Skeletal muscle tissue (tissue), 4 donors: ENCODE results near the gene NDRG2. TPM values are rescaled to one million over a fixed set of nuclear protein-coding genes. Genes with fewer than 3 reads are reported as not detected.

ENCODE experiments used
- H3K27ac ChIP-seq: one replicate; pipeline ENCODE4 v1.7.0; 2013; ENCODE audit warnings: mild to moderate bottlenecking, low read depth, low read length, inconsistent platforms
- H3K27me3 ChIP-seq, 3 donors: one replicate each; pipeline ENCODE4 v1.7.0; 2013; ENCODE audit warnings: low read length in 3 of 3; ENCODE audit not compliant: control insufficient read depth in 3 of 3, insufficient read depth in 3 of 3
- H3K36me3 ChIP-seq, 3 donors: one replicate each; pipeline ENCODE4 v1.7.0; 2013; ENCODE audit warnings: low read length in 3 of 3; ENCODE audit not compliant: control insufficient read depth in 3 of 3, insufficient read depth in 3 of 3
- H3K4me1 ChIP-seq, 3 donors: one replicate each; pipeline ENCODE4 v1.7.0; 2013; ENCODE audit warnings: low read length in 3 of 3, mild to moderate bottlenecking in 3 of 3; ENCODE audit not compliant: control insufficient read depth in 3 of 3, insufficient read depth in 3 of 3
- H3K4me3 ChIP-seq, 3 donors: one replicate each; pipeline ENCODE4 v1.7.0; 2013; ENCODE audit warnings: low read length in 3 of 3
- H3K9ac ChIP-seq, 3 donors: one replicate each; pipeline ENCODE4 v1.7.0; 2013; ENCODE audit warnings: low read length in 3 of 3, mild to moderate bottlenecking in 3 of 3, moderate library complexity in 2 of 3, low read depth in 1 of 3
- H3K9me3 ChIP-seq, 3 donors: one replicate each; pipeline ENCODE4 v1.7.0; 2013; ENCODE audit warnings: low read length in 3 of 3; ENCODE audit not compliant: control insufficient read depth in 3 of 3
- total RNA-seq: library from RNA; depleted of rRNA; stranded (reverse); fragments of >200 nt; gene quantifications from one replicate; pipeline ENCODE4 v1.2.3, GENCODE V29; 2014
- donor health status: Osteomylitis.

The NDRG2 gene
- total RNA-seq: 162 TPM

DNA sequence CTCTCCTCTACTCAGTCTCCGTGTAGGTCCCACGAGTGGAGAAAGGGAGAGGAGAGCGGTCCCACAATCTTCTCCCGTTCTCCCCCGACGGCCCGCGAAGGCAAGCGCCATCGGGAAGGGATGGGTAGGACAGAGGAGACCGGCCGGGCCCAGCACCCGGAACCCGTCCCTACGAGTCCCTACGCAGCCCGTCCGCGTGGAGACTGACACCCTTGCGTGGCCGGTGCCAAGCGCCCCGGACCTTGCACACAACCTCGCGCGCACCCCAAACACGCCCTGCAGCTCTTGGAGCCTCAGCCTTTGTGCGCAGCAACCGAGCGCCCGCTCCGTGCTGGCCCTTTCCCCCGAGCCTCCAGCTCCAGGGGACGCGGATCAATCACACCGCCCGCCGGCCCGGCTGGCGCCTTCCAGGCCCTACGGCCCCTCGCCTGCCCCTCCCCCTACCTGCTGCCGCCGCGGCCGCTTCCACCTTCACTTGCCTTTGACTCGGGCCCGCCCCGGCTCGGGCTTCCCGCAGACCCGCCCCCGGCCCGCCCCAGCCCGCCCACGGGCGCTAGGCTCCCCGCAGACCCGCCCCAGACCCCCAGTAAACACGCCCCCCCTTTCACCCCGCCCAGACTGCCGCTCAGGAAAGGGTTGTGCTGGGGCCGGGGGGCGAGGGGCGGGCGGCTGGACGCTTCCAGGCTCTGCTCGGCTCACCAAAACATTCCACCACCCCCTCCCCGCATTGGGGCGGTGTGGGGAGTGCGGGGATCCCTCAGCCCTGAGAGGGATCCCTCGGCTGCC is at the start of gene NDRG2:
TSS of gene NDRG2 (minus strand) at position 477 of the 786 bp plus-strand sequence. CDS start 1,746 bp downstream, outside the sequence.
- Histone ChIP-seq H3K4me3 (peak within 1 kb of the TSS; percentile 78 to 93 (median 88)), H3K9me3 (no peaks in the 10 kb centered on the region), H3K36me3 (peaks cover 27 to 33% (median 30%) of the 10 kb centered on the region in 3 donors), H3K4me1 (peaks cover 57 to 68% (median 58%) of the 10 kb centered on the region in 3 donors), H3K27me3 (no peaks in the 10 kb centered on the region), H3K9ac (peak within 1 kb of the TSS; percentile 91 to 98 (median 94)), H3K27ac (peak within 1 kb of the TSS; percentile 98)

DNA sequence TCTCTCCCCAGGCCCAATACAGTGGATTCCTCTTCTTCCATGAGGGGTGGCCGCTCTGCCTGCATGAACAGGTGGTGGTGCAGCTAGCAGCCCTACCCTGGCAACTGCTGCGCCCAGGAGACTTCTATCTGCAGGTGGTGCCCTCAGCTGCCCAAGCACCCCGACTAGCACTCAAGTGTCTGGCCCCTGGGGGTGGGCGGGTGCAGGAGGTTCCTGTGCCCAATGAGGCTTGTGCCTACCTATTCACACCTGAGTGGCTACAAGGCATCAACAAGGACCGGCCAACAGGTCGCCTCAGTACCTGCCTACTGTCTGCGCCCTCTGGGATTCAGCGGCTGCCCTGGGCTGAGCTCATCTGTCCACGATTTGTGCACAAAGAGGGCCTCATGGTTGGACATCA is 49.1 kb upstream of the NDRG2 start:
- no peak overlapping the region for H3K27ac ChIP-seq
- peaks cover 25 to 37% (median 26%) of the 10 kb centered on the region in 3 donors for H3K4me1 ChIP-seq

DNA sequence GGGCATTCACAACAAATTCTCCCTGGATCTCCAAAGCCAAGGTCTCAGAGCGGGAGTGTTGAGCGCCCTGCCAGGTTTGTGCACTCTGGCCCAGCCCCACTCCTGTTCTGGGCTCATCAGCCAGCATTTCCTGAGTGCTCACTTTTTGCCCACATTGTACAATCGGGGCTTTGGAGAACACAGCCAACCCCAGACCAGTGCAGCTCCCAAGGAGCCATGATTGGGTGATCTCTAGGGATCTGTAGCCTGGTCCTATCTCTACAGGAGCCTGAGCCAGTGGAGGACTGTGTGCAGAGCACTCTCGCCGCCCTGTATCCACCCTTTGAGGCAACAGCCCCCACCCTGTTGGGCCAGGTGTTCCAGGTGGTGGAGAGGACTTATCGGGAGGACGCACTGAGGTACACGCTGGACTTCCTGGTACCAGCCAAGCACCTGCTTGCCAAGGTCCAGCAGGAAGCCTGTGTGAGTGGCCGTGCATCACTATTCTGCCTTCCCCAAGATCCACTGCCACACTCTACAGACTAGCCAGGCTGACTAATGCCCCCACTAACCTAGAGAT is 48.0 kb upstream of the NDRG2 start:
- Histone ChIP-seq H3K36me3 (peaks cover 33 to 39% (median 34%) of the 10 kb centered on the region in 3 donors), H3K4me1 (peaks cover 32 to 41% (median 33%) of the 10 kb centered on the region in 3 donors), H3K9me3 (no peaks in the 10 kb centered on the region), H3K27ac (peak overlapping the region; percentile 89), H3K9ac (peak overlapping the region in 1 of 3 donors; percentile 36), H3K27me3 (no peaks in the 10 kb centered on the region), H3K4me3 (no peak overlapping the region)

More for the DNA sequence above, 49.1 kb upstream of the NDRG2 start:
- no peak overlapping the region for H3K4me3 ChIP-seq
- H3K9ac ChIP-seq: no peak overlapping the region
- no peaks in the 10 kb centered on the region for H3K27me3 ChIP-seq
- H3K9me3 ChIP-seq: no peaks in the 10 kb centered on the region
- H3K36me3 ChIP-seq: peaks cover 43 to 50% (median 44%) of the 10 kb centered on the region in 3 donors

DNA sequence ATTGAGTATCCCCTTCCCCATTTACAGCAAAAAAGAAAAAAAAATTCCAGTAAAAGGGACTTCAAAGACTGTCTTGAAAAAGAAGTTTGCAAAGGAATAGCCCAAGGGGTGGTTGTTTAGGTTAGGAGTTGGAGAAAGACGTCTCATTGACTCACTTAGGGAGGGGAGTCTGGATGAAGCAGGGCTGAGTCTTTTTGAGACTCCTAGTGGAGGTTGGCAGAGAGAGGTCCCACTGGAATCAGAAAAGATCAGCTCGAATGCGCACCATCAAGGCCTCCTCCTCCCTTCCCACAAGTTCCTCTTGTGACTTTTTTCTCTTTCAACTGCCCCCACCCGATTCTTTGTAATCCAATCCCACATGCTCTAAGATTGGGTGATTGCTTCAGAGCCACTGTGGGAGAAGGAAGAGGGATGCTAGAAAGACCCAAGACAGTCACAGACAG is 47.2 kb upstream of the NDRG2 start:
- Histone ChIP-seq H3K9me3 (no peaks in the 10 kb centered on the region), H3K36me3 (peaks cover 26 to 33% (median 30%) of the 10 kb centered on the region in 3 donors), H3K4me3 (peak overlapping the region; percentile 59 to 91 (median 90)), H3K4me1 (peaks cover 32 to 41% (median 33%) of the 10 kb centered on the region in 3 donors), H3K9ac (peak overlapping the region; percentile 59 to 88 (median 65)), H3K27me3 (no peaks in the 10 kb centered on the region), H3K27ac (peak overlapping the region; percentile 89)

DNA sequence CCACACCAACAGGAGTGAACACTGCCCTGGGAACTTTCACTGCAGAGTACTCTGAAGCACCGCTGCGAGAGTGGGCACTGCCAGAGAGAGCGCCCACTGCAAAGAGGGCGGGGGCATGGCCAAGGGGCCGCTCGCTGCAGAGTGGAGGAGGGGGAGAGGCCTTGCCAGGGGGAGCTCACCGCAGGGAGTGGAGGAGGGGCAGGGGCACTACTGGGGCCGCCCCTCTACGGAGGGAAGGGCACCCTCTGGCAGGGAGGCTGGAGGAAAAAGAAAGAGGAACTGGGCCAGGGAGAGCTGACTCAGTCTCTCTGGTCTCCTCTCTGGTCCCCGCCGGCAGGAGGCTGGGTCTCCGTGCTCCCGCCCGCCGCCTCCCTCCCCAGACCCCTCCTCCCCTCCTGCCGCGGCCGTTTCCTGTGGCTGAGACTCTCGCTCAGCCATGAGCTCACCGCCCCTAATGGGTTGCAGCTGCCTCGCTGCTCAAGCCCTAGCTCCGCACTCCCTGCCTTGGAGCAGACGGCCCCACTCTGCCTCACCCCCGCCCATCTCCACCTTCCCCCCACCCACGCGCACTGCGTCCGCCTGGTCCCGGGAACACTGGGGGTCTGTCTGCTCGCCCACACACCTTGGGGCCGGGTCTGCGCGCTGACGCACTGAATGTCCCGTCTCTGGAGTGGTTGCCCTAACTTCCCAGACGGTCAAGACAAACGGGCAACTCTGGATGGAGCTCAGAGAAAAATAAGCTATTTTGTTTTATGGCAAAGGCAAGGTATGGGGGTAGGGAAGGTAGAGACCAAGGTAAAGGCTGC is 46.6 kb upstream of the NDRG2 start:
- Histone ChIP-seq H3K27me3 (no peaks in the 10 kb centered on the region), H3K4me3 (peak overlapping the region; percentile 90 to 94 (median 91)), H3K36me3 (peaks cover 20 to 29% (median 26%) of the 10 kb centered on the region in 3 donors), H3K4me1 (peaks cover 32 to 41% (median 33%) of the 10 kb centered on the region in 3 donors), H3K9me3 (no peaks in the 10 kb centered on the region), H3K9ac (peak overlapping the region; percentile 88 to 89 (median 89)), H3K27ac (peak overlapping the region; percentile 89)

DNA sequence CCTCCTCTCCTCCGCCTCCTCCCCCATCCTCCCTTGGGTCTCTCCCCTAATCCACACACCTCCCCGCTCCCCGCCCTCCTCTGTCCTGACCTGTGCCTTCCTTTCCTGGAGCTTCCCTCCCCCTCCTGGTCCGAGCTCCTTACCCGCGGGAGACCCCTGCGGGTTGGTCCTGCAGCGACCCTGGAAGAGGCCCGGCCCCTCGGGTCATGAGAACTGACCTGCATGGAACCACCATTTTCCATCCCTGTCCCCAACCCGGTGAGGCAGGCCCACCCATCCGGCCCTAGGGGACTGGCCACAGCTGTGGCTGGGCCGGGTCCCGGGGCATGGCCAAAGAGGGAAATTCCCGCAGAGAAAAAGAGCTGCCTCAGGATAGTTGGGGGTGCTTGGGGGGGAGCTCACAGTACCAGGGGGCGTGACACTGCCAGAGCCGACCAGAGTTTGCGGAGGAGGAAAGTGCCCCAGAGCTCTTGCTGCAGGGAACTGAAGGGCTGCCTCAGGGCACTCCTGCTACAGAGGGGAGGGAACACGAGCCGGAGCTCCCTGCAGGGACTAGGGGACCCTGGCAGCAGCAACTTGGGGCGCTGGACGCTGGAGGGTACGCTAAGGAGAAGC is 45.9 kb upstream of the NDRG2 start:
- H3K4me1 ChIP-seq: peaks cover 32 to 41% (median 33%) of the 10 kb centered on the region in 3 donors
- H3K27me3 ChIP-seq: no peaks in the 10 kb centered on the region
- H3K36me3 ChIP-seq: peaks cover 13 to 22% (median 20%) of the 10 kb centered on the region in 3 donors
- H3K4me3 ChIP-seq: peak overlapping the region; percentile 90 to 94 (median 91)
- H3K9ac ChIP-seq: peak overlapping the region; percentile 88 to 89 (median 89)
- peak overlapping the region; percentile 89 for H3K27ac ChIP-seq
- no peaks in the 10 kb centered on the region for H3K9me3 ChIP-seq

DNA sequence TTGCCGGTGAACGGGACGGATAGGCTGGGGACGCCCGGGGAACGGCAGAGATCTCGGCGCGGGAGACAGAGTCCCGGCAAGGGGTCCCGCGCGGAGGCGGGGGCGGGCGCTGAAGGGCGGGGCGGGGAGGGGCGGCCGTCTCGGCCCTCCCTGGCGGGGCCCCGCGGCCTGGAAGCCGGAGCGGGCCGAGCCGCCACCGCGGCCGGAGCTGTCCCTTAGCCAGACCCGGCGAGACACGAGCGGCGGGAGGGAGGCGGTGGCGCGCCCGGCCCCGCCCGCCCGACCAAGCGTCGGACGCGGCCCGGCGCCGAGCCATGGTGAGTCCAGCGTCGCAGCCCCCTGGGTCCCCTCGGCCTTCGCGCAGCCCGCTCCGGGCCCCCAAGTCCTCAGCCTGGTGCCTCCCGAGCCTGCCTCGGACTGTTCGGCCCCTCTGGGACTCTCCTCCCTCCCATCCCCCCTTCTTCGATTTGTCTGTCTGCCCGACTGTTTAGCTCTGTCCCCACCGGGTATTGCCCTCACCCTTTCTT is 45.3 kb upstream of the NDRG2 start, which contains the start of gene ARHGEF40:
TSS of gene ARHGEF40 (plus strand) at position 222 of the 527 bp plus-strand sequence. CDS start at position 315, 93 bp downstream.
- Histone ChIP-seq H3K9ac (peak within 1 kb of the TSS; percentile 88 to 89 (median 89)), H3K4me3 (peak within 1 kb of the TSS; percentile 90 to 94 (median 91)), H3K27ac (peak within 1 kb of the TSS; percentile 89), H3K27me3 (no peaks in the 10 kb centered on the region), H3K36me3 (peaks cover 7 to 16% (median 14%) of the 10 kb centered on the region in 3 donors), H3K9me3 (no peaks in the 10 kb centered on the region), H3K4me1 (peaks cover 32 to 41% (median 33%) of the 10 kb centered on the region in 3 donors)

DNA sequence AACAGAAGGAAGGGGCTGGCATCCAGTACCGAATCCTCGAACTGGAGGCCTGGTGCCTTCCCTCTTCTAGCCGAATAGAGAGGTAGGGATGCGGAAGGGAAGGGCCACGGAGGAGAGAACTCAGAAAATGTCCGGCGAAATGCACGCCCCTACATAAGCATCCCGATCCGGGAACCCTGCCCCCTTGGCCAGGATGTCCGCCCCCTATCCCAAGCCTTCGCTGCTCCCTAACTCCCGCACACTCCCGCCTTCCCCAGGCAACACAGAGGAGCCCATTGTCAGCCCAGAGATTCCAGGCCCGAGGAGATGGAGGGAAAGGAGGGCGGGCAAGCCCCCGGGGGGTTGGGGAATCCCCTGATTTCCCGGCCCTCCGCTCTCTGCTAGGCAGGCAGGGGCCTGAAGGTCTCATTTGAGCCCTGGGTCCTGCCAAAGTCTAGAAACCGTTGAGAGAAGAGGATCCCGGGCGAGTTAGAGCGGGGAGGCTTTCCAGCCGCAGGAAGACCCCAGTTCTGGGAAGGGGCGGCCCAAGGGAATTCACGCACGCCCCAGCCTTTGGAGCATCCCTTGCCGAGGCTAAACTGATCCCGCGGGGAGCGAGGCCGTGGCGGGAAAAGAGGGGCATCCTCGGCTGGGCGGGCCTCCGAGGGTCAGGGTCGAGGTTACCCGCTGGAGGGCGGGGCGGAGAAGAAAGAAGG is 44.7 kb upstream of the NDRG2 start:
- Histone ChIP-seq H3K4me1 (peaks cover 32 to 41% (median 33%) of the 10 kb centered on the region in 3 donors), H3K9me3 (no peaks in the 10 kb centered on the region), H3K4me3 (peak overlapping the region; percentile 75 to 91 (median 78)), H3K36me3 (peaks cover 3 to 11% (median 11%) of the 10 kb centered on the region in 3 donors), H3K9ac (peak overlapping the region; percentile 70 to 88 (median 82)), H3K27ac (peak overlapping the region; percentile 86), H3K27me3 (no peaks in the 10 kb centered on the region)
